ENCODE data around the gene NPTX2. TPM values are rescaled to one million over a fixed set of nuclear protein-coding genes. Genes with fewer than 3 reads are reported as not detected.

NPTX2 gene
- polyA plus RNA-seq, 1 donor = 9.2 TPM

GRCh38 chr7:98653601-98654310 is 36.7 kb downstream of the NPTX2 start:
- Histone ChIP-seq H3K27me3 (ENCODE audit: control insufficient read depth, insufficient read depth, low read length) (no peaks in the 10 kb centered on the region), H3K36me3 (ENCODE audit: control insufficient read depth, insufficient read depth, low read length) (no peaks in the 10 kb centered on the region), H3K9me3 (ENCODE audit: control insufficient read depth, low read depth, low read length) (no peaks in the 10 kb centered on the region), H3K4me1 (ENCODE audit: control insufficient read depth, insufficient read depth, low read length) (no peaks in the 10 kb centered on the region), H3K4me3 (ENCODE audit: low read length) (no peak overlapping the region), H3K27ac (ENCODE audit: low read length) (no peak overlapping the region)
- 69% methylated on average over 2 of the region's 6 CpGs for WGBS (ENCODE audit: insufficient coverage, low lambda C conversion rate)
- DNase-seq = no peak

DNA sequence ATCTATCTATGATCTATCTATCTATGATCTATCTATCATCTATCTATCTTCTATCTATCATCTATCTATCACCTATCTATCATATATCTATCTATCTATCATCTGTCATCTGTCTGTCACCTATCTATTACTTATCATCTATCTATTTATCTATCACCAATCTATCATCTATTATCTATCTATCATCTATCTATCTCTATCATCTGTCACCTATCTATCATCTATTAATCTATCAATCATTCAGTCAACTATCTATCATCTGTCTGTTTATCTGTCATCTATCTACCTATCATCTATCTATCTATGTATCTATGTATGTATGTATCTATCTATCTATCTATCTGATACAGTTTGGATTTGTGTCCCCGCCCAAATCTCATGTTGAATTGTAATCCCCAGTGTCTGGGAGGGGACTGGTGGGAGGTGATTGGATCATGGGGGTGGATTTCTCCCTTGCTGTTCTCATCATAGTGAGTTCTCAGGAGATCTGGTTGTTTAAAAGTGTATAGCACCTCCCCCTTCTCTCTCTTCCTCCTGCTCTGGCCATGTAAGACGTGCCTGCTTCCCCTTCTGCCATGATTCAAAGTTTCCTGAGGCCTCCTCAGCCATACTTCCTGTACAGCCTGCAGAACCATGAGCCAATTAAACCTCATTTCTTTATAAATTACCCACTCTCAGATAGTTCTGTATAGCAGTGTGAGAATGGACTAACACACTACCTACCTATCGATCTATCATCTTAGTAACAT is 37.6 kb downstream of the NPTX2 start:
- Histone ChIP-seq H3K27ac (ENCODE audit: low read length) (no peak overlapping the region), H3K4me3 (ENCODE audit: low read length) (no peak overlapping the region), H3K36me3 (ENCODE audit: control insufficient read depth, insufficient read depth, low read length) (no peaks in the 10 kb centered on the region), H3K4me1 (ENCODE audit: control insufficient read depth, insufficient read depth, low read length) (no peaks in the 10 kb centered on the region), H3K9me3 (ENCODE audit: control insufficient read depth, low read depth, low read length) (no peaks in the 10 kb centered on the region), H3K27me3 (ENCODE audit: control insufficient read depth, insufficient read depth, low read length) (no peaks in the 10 kb centered on the region)
- WGBS (ENCODE audit: insufficient coverage, low lambda C conversion rate) = no CpG with 5 or more reads among the region's 3 CpGs
- DNase-seq = no peak

DNA sequence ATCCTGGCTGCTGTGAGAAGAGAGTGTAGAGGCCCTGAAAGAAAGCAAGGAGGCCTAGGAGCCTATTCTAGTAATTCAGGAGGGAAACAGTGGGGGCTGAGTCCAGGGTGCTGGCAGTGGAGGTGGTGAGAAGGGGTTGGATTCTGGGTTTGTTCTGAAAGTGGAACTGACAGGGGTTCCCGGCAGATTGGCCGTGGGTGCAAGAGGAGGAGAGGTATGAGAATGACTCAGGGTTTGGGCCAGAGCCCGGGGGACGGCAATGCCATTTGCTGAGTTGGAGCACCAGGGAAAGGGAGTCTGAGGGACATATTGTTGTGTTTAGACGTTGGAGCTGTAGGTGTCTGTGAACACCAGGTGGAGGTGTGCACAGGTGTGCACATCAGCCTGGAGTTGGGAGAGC is 38.5 kb downstream of the NPTX2 start:
- Histone ChIP-seq H3K27me3 (ENCODE audit: control insufficient read depth, insufficient read depth, low read length) (no peaks in the 10 kb centered on the region), H3K36me3 (ENCODE audit: control insufficient read depth, insufficient read depth, low read length) (no peaks in the 10 kb centered on the region), H3K27ac (ENCODE audit: low read length) (no peak overlapping the region), H3K9me3 (ENCODE audit: control insufficient read depth, low read depth, low read length) (no peaks in the 10 kb centered on the region), H3K4me1 (ENCODE audit: control insufficient read depth, insufficient read depth, low read length) (no peaks in the 10 kb centered on the region), H3K4me3 (ENCODE audit: low read length) (no peak overlapping the region)
- no peak for DNase-seq
- WGBS (ENCODE audit: insufficient coverage, low lambda C conversion rate) = no CpG with 5 or more reads among the region's 5 CpGs

- Histone ChIP-seq H3K27ac (ENCODE audit: low read length) (no peak overlapping the region), H3K4me1 (ENCODE audit: control insufficient read depth, insufficient read depth, low read length) (no peaks in the 10 kb centered on the region), H3K4me3 (ENCODE audit: low read length) (no peak overlapping the region), H3K27me3 (ENCODE audit: control insufficient read depth, insufficient read depth, low read length) (no peaks in the 10 kb centered on the region), H3K36me3 (ENCODE audit: control insufficient read depth, insufficient read depth, low read length) (no peaks in the 10 kb centered on the region), H3K9me3 (ENCODE audit: control insufficient read depth, low read depth, low read length) (no peaks in the 10 kb centered on the region)
- WGBS (ENCODE audit: insufficient coverage, low lambda C conversion rate) = 97% methylated on average over 7 of the region's 7 CpGs
- DNase-seq = no peak
Measured at GRCh38 chr7:98656899-98657298, 39.8 kb downstream of the NPTX2 start.

GRCh38 chr7:98657736-98658135 is 40.7 kb downstream of the NPTX2 start:
- H3K9me3 ChIP-seq (ENCODE audit: control insufficient read depth, low read depth, low read length) = no peaks in the 10 kb centered on the region
- no peaks in the 10 kb centered on the region for H3K27me3 ChIP-seq (ENCODE audit: control insufficient read depth, insufficient read depth, low read length)
- no CpG with 5 or more reads among the region's 17 CpGs for WGBS (ENCODE audit: insufficient coverage, low lambda C conversion rate)
- no peaks in the 10 kb centered on the region for H3K4me1 ChIP-seq (ENCODE audit: control insufficient read depth, insufficient read depth, low read length)
- no peak overlapping the region for H3K27ac ChIP-seq (ENCODE audit: low read length)
- no peak overlapping the region for H3K4me3 ChIP-seq (ENCODE audit: low read length)
- DNase-seq = no peak
- H3K36me3 ChIP-seq (ENCODE audit: control insufficient read depth, insufficient read depth, low read length) = no peaks in the 10 kb centered on the region

GRCh38 chr7:98659756-98660155 is 42.7 kb downstream of the NPTX2 start:
- Histone ChIP-seq H3K27me3 (ENCODE audit: control insufficient read depth, insufficient read depth, low read length) (no peaks in the 10 kb centered on the region), H3K4me3 (ENCODE audit: low read length) (no peak overlapping the region), H3K9me3 (ENCODE audit: control insufficient read depth, low read depth, low read length) (no peaks in the 10 kb centered on the region), H3K4me1 (ENCODE audit: control insufficient read depth, insufficient read depth, low read length) (no peaks in the 10 kb centered on the region), H3K27ac (ENCODE audit: low read length) (no peak overlapping the region), H3K36me3 (ENCODE audit: control insufficient read depth, insufficient read depth, low read length) (no peaks in the 10 kb centered on the region)
- WGBS (ENCODE audit: insufficient coverage, low lambda C conversion rate) = no CpG with 5 or more reads among the region's 3 CpGs
- DNase-seq = no peak

DNA sequence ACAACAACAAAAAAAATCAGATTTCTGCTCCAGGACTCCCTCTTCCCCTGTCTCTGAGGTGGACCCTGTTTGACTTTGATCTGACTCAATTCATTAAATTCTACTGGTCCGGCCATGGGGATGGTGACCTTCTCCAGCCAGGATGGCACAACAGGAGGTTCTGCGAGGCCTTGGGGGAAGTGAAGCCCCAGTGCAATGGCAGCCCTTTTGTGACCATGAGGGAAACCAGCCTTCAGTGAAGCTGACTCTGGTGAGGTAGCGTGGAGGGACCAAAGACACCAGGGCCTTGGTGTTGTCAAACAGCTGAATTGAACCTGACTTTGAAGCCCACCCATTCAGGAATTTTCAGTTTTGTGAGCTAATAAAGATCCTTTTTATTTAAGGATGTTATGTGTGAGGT is 44.5 kb downstream of the NPTX2 start:
- no peak overlapping the region for H3K4me3 ChIP-seq (ENCODE audit: low read length)
- no peaks in the 10 kb centered on the region for H3K9me3 ChIP-seq (ENCODE audit: control insufficient read depth, low read depth, low read length)
- no peaks in the 10 kb centered on the region for H3K36me3 ChIP-seq (ENCODE audit: control insufficient read depth, insufficient read depth, low read length)
- no peak overlapping the region for H3K27ac ChIP-seq (ENCODE audit: low read length)
- no peaks in the 10 kb centered on the region for H3K27me3 ChIP-seq (ENCODE audit: control insufficient read depth, insufficient read depth, low read length)
- WGBS (ENCODE audit: insufficient coverage, low lambda C conversion rate) = no CpG with 5 or more reads among the region's 3 CpGs
- DNase-seq = no peak
- H3K4me1 ChIP-seq (ENCODE audit: control insufficient read depth, insufficient read depth, low read length) = no peaks in the 10 kb centered on the region

DNA sequence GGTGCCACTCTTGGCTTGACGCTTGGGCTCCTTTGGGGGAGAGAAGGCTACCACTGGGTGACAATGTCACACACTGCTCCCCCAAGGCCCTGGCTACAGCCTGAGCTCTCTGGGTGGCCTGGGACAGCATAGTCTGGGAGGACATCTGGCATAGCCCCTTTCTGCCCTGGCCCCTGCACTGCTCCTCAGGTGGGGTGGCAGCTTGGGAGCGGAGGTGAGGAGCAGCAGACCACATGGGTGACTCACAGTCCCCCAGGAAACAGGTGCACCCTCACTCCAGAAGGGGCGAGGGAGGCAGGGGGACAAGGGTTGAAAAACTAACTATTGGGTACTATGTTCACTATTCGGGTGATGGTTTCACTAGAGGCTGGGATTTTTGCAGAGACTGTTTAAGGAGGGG is 45.2 kb downstream of the NPTX2 start:
- Histone ChIP-seq H3K9me3 (ENCODE audit: control insufficient read depth, low read depth, low read length) (no peaks in the 10 kb centered on the region), H3K27ac (ENCODE audit: low read length) (no peak overlapping the region), H3K4me3 (ENCODE audit: low read length) (no peak overlapping the region), H3K27me3 (ENCODE audit: control insufficient read depth, insufficient read depth, low read length) (no peaks in the 10 kb centered on the region), H3K4me1 (ENCODE audit: control insufficient read depth, insufficient read depth, low read length) (no peaks in the 10 kb centered on the region), H3K36me3 (ENCODE audit: control insufficient read depth, insufficient read depth, low read length) (no peaks in the 10 kb centered on the region)
- no peak for DNase-seq
- WGBS (ENCODE audit: insufficient coverage, low lambda C conversion rate) = no CpG with 5 or more reads among the region's 4 CpGs

DNA sequence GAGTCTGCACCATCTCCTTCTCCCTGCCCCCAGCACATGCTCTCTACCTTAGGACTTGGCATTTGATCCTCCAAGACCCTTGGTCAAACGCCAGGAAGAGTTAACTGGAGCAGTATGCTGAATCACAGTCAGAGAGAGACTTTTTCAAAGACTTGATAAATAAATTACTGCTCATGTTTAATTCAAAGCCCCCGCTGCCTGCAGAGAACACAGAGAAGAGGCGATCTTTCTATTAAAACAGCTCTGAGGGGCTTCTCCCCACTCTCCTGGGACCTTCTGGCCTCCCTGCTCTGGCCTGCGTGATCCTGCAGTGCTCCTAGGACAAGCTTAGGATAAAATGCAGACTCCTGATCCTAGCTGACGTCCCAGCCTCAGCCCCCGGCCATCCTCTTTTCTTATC is 47.8 kb downstream of the NPTX2 start:
- Histone ChIP-seq H3K27me3 (ENCODE audit: control insufficient read depth, insufficient read depth, low read length) (no peaks in the 10 kb centered on the region), H3K27ac (ENCODE audit: low read length) (no peak overlapping the region), H3K4me1 (ENCODE audit: control insufficient read depth, insufficient read depth, low read length) (no peaks in the 10 kb centered on the region), H3K4me3 (ENCODE audit: low read length) (no peak overlapping the region), H3K36me3 (ENCODE audit: control insufficient read depth, insufficient read depth, low read length) (no peaks in the 10 kb centered on the region), H3K9me3 (ENCODE audit: control insufficient read depth, low read depth, low read length) (no peaks in the 10 kb centered on the region)
- DNase-seq = no peak
- WGBS (ENCODE audit: insufficient coverage, low lambda C conversion rate) = 93% methylated on average over 2 of the region's 6 CpGs

DNA sequence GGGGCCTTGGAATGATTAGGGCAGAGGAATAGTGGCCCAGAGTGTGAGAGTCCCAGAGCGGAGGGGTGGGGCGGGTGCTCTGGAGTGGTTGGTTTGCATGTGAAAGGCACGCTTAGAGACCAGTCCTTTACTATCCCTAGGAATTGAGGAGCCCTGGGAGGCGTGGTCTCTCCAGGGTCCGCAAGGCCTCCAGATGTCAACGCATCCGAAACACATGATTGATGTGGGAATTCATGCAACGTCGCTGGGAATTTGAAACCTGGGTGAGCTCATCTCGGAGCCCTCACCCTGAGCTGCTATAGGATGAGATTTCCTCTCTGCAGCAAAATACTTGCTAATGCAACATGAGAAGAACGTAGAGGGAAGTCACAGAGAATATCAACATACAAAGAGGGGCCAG is 51.2 kb downstream of the NPTX2 start:
- no peak overlapping the region for H3K27ac ChIP-seq (ENCODE audit: low read length)
- no peak for DNase-seq
- no peaks in the 10 kb centered on the region for H3K4me1 ChIP-seq (ENCODE audit: control insufficient read depth, insufficient read depth, low read length)
- WGBS (ENCODE audit: insufficient coverage, low lambda C conversion rate) = no CpG with 5 or more reads among the region's 11 CpGs
- H3K36me3 ChIP-seq (ENCODE audit: control insufficient read depth, insufficient read depth, low read length) = no peaks in the 10 kb centered on the region
- H3K4me3 ChIP-seq (ENCODE audit: low read length) = no peak overlapping the region
- H3K27me3 ChIP-seq (ENCODE audit: control insufficient read depth, insufficient read depth, low read length) = no peaks in the 10 kb centered on the region
- no peaks in the 10 kb centered on the region for H3K9me3 ChIP-seq (ENCODE audit: control insufficient read depth, low read depth, low read length)
